GM23338 (cell line): Measurements from ENCODE around the gene PLEKHA7. TPM values are rescaled to one million over a fixed set of nuclear protein-coding genes. Genes with fewer than 3 reads are reported as not detected.

Experiments used
- ATAC-seq: fragments of 200-7000 bp; cut with Tn5 transposase; 3 replicates; pipeline ENCODE4 v1.9.1; 2020
- DNase-seq: peaks from one replicate; pipeline ENCODE4 v3.0.0-alpha.2; 2015; ENCODE audit warnings: low spot score
- H2AFZ ChIP-seq: fragments of 200-600 bp; sonication (generic); 2 replicates; pipeline ENCODE4 v1.8.0; 2016; ENCODE audit warnings: antibody characterized with exemption, mild to moderate bottlenecking, moderate library complexity
- H3F3A ChIP-seq: fragments of 200-600 bp; sonication (generic); replicated peaks from 2 replicates; pipeline ENCODE4 v1.8.0; 2017; ENCODE audit warnings: antibody characterized with exemption, mixed run types, low read depth
- H3K27ac ChIP-seq: fragments of 200-600 bp; sonication (generic); 2 replicates; pipeline ENCODE4 v1.6.1; 2016; ENCODE audit warnings: low read depth
- H3K27me3 ChIP-seq: fragments of 200-600 bp; sonication (generic); 2 replicates; pipeline ENCODE4 v1.8.0; 2016; ENCODE audit warnings: mild to moderate bottlenecking, mixed run types, moderate library complexity; ENCODE audit not compliant: insufficient read depth
- H3K36me3 ChIP-seq: fragments of 200-600 bp; sonication (generic); 2 replicates; pipeline ENCODE4 v1.8.0; 2016; ENCODE audit warnings: mild to moderate bottlenecking; ENCODE audit not compliant: insufficient read depth
- H3K4me1 ChIP-seq: fragments of 200-600 bp; sonication (generic); 2 replicates; pipeline ENCODE4 v1.8.0; 2016; ENCODE audit warnings: mild to moderate bottlenecking, moderate library complexity; ENCODE audit not compliant: insufficient read depth
- H3K4me2 ChIP-seq: fragments of 200-600 bp; sonication (generic); 2 replicates; pipeline ENCODE4 v1.7.1; 2017; ENCODE audit warnings: mixed run types
- H3K4me3 ChIP-seq: fragments of 200-600 bp; sonication (generic); 2 replicates; pipeline ENCODE4 v1.6.1; 2016; ENCODE audit warnings: mixed run types
- H3K79me2 ChIP-seq: fragments of 200-600 bp; sonication (generic); replicated peaks from 2 replicates; pipeline ENCODE4 v1.8.0; 2017; ENCODE audit warnings: mild to moderate bottlenecking; ENCODE audit not compliant: insufficient read depth
- H3K9me2 ChIP-seq: fragments of 200-600 bp; sonication (generic); 2 replicates; pipeline ENCODE4 v1.8.0; 2017; ENCODE audit not compliant: insufficient read depth
- H4K20me1 ChIP-seq: fragments of 200-600 bp; sonication (generic); replicated peaks from 2 replicates; pipeline ENCODE4 v1.8.0; 2017; ENCODE audit warnings: mild to moderate bottlenecking; ENCODE audit not compliant: insufficient read depth
- H3K27ac Mint-ChIP-seq: 2 replicates; pipeline ENCODE4 v1.8.0; 2020; ENCODE audit warnings: inconsistent platforms, mild to moderate bottlenecking, moderate library complexity, mixed read lengths
- H3K27me3 Mint-ChIP-seq: 3 replicates; pipeline ENCODE4 v1.8.0; 2022; ENCODE audit warnings: low read depth, mild to moderate bottlenecking, moderate library complexity, mixed read lengths, inconsistent platforms; ENCODE audit not compliant: insufficient read depth, poor library complexity
- H3K36me3 Mint-ChIP-seq: 3 replicates; pipeline ENCODE4 v1.8.0; 2021; ENCODE audit warnings: low read depth, mild to moderate bottlenecking, inconsistent platforms, moderate library complexity, mixed read lengths
- H3K4me1 Mint-ChIP-seq: 3 replicates; pipeline ENCODE4 v1.8.0; 2020; ENCODE audit warnings: mild to moderate bottlenecking, inconsistent platforms, mixed read lengths
- H3K4me3 Mint-ChIP-seq: 3 replicates; pipeline ENCODE4 v1.8.0; 2021; ENCODE audit warnings: moderate library complexity, mild to moderate bottlenecking, inconsistent platforms, mixed read lengths
- H3K9me3 Mint-ChIP-seq: 3 replicates; pipeline ENCODE4 v1.8.0; 2020; ENCODE audit warnings: moderate library complexity, mild to moderate bottlenecking, inconsistent platforms, mixed read lengths
- EZH2 ChIP-seq: fragments of 200-600 bp; sonication (generic); IDR thresholded peaks from one replicate; pipeline ENCODE4 v1.8.0; 2017; ENCODE audit warnings: antibody characterized with exemption, mild to moderate bottlenecking, low read depth; ENCODE audit not compliant: unreplicated experiment
- POLR2AphosphoS5 ChIP-seq: IDR thresholded peaks from 2 replicates; pipeline ENCODE4 v1.6.1; 2016; ENCODE audit warnings: antibody characterized with exemption, low read depth
- STAT1 ChIP-seq: IDR thresholded peaks from one replicate; pipeline ENCODE4 v1.6.1; 2016; ENCODE audit warnings: antibody characterized with exemption; ENCODE audit not compliant: unreplicated experiment
- ZNF114 ChIP-seq: fragments of 250-450 bp; sonication (Bioruptor Pico); IDR thresholded peaks from 2 replicates; pipeline ENCODE4 v1.5.0; 2020; ENCODE audit warnings: mild to moderate bottlenecking, moderate library complexity
- polyA plus RNA-seq: library from polyadenylated mRNA; unstranded; fragments of >200 nt; fragmentation: Nextera tagmentation; extraction: Ambion mirVana; gene quantifications from 2 replicates; pipeline ENCODE4 v1.2.1, GENCODE V29; 2016
- total RNA-seq: library from RNA; depleted of rRNA; stranded (reverse); fragments of >200 nt; shearing (Covaris generic); gene quantifications from 2 replicates; pipeline ENCODE4 v1.2.3, GENCODE V29; 2014
- TF ChIP-seq, protein P1 (sequence below): fragments of 250-450 bp; sonication (Bioruptor Pico); IDR thresholded peaks from 2 replicates; pipeline ENCODE4 v1.5.0; 2020; ENCODE audit warnings: mild to moderate bottlenecking, moderate library complexity
- TF ChIP-seq, protein P2 (sequence below): IDR thresholded peaks from 2 replicates; pipeline ENCODE4 v1.6.1; 2016; ENCODE audit warnings: antibody characterized with exemption

The PLEKHA7 gene
- total and polyA plus RNA-seq, 2 experiments from 2014 or later, result 9.7 to 15.8 TPM

DNA sequence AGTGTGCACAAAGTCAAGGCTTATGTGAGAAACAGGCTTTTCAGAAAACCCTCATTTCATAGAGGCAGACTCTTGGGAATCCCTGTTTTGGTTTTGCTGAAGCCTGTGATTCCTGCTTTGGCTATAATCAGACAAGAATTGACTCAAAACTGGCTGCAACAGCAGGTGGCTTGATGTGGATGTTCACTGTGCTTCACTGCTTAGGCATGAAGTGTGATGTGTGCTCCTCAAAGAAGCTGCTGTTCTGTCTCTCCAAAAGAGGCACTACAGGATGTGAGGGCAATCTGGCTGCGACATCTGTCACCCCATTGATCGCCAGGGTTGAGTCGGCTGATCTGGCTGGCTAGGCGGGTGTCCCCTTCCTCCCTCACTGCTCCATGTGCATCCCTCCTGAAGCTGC, 172.2 kb downstream of the PLEKHA7 start (continued):
- TF ChIP-seq, protein P1, sequence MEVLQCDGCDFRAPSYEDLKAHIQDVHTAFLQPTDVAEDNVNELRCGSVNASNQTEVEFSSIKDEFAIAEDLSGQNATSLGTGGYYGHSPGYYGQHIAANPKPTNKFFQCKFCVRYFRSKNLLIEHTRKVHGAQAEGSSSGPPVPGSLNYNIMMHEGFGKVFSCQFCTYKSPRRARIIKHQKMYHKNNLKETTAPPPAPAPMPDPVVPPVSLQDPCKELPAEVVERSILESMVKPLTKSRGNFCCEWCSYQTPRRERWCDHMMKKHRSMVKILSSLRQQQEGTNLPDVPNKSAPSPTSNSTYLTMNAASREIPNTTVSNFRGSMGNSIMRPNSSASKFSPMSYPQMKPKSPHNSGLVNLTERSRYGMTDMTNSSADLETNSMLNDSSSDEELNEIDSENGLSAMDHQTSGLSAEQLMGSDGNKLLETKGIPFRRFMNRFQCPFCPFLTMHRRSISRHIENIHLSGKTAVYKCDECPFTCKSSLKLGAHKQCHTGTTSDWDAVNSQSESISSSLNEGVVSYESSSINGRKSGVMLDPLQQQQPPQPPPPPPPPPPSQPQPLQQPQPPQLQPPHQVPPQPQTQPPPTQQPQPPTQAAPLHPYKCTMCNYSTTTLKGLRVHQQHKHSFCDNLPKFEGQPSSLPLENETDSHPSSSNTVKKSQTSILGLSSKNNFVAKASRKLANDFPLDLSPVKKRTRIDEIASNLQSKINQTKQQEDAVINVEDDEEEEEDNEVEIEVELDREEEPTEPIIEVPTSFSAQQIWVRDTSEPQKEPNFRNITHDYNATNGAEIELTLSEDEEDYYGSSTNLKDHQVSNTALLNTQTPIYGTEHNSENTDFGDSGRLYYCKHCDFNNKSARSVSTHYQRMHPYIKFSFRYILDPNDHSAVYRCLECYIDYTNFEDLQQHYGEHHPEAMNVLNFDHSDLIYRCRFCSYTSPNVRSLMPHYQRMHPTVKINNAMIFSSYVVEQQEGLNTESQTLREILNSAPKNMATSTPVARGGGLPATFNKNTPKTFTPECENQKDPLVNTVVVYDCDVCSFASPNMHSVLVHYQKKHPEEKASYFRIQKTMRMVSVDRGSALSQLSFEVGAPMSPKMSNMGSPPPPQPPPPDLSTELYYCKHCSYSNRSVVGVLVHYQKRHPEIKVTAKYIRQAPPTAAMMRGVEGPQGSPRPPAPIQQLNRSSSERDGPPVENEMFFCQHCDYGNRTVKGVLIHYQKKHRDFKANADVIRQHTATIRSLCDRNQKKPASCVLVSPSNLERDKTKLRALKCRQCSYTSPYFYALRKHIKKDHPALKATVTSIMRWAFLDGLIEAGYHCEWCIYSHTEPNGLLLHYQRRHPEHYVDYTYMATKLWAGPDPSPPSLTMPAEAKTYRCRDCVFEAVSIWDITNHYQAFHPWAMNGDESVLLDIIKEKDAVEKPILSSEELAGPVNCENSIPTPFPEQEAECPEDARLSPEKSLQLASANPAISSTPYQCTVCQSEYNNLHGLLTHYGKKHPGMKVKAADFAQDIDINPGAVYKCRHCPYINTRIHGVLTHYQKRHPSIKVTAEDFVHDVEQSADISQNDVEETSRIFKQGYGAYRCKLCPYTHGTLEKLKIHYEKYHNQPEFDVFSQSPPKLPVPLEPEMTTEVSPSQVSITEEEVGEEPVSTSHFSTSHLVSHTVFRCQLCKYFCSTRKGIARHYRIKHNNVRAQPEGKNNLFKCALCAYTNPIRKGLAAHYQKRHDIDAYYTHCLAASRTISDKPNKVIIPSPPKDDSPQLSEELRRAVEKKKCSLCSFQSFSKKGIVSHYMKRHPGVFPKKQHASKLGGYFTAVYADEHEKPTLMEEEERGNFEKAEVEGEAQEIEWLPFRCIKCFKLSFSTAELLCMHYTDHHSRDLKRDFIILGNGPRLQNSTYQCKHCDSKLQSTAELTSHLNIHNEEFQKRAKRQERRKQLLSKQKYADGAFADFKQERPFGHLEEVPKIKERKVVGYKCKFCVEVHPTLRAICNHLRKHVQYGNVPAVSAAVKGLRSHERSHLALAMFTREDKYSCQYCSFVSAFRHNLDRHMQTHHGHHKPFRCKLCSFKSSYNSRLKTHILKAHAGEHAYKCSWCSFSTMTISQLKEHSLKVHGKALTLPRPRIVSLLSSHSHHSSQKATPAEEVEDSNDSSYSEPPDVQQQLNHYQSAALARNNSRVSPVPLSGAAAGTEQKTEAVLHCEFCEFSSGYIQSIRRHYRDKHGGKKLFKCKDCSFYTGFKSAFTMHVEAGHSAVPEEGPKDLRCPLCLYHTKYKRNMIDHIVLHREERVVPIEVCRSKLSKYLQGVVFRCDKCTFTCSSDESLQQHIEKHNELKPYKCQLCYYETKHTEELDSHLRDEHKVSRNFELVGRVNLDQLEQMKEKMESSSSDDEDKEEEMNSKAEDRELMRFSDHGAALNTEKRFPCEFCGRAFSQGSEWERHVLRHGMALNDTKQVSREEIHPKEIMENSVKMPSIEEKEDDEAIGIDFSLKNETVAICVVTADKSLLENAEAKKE (CRISPR knock-in tag), result no peak
- TF ChIP-seq, protein P2, sequence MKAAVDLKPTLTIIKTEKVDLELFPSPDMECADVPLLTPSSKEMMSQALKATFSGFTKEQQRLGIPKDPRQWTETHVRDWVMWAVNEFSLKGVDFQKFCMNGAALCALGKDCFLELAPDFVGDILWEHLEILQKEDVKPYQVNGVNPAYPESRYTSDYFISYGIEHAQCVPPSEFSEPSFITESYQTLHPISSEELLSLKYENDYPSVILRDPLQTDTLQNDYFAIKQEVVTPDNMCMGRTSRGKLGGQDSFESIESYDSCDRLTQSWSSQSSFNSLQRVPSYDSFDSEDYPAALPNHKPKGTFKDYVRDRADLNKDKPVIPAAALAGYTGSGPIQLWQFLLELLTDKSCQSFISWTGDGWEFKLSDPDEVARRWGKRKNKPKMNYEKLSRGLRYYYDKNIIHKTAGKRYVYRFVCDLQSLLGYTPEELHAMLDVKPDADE, result no peak
- TF ChIP-seq POLR2AphosphoS5 (no peak), EZH2 (no peak), STAT1 (no peak)

DNA sequence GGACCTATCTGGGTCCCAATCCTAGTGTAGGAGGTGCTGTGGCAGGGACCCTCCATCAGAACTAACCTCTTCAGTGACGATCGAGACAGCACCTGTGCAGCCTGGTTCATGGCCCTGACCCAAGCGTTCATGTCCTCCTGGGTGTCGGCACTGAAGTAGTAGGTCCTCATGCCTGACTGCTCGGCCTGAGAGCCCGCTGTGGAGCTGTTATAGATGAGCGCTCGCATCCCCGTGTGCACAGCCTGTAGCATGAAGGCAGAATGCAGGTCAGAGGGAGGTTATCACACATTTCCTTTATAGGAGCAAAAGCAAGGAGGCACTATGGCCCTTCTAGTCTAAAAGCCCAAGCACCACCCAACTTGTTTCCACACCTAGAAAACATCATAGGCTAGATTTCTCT, 172.7 kb downstream of the PLEKHA7 start:
- Histone ChIP-seq H4K20me1 (no peaks in the 10 kb centered on the region), H3K4me3 (no peak overlapping the region), H3K27ac (no peak overlapping the region), H3K4me2 (no peak overlapping the region), H2AFZ (no peak overlapping the region), H3K36me3 (no peaks in the 10 kb centered on the region), H3K9me2 (no peaks in the 10 kb centered on the region), H3K4me1 (no peaks in the 10 kb centered on the region), H3F3A (no peaks in the 10 kb centered on the region), H3K79me2 (no peaks in the 10 kb centered on the region), H3K27me3 (no peaks in the 10 kb centered on the region)
- Mint-ChIP-seq H3K4me3 (no peak overlapping the region), H3K27me3 (no peaks in the 10 kb centered on the region), H3K9me3 (no peaks in the 10 kb centered on the region), H3K36me3 (peaks cover 10% of the 10 kb centered on the region; the same call in 2 of the 3 replicates), H3K27ac (no peak overlapping the region), H3K4me1 (no peaks in the 10 kb centered on the region; the same call in 2 of the 3 replicates)
- DNase-seq (no peak), ATAC-seq (no peak)
- no peak for TF ChIP-seq ZNF114 (CRISPR knock-in tag)
